ENCODE data around the gene TEX36. TPM values are rescaled to one million over a fixed set of nuclear protein-coding genes. Genes with fewer than 3 reads are reported as not detected.
"Not testable (repeated sequence)": the region's sequence is repeated elsewhere in the genome, so short reads cannot be mapped to it uniquely, and the experiment has no call there.

Gene TEX36
- total RNA-seq, 1 donor from 2014 or later: not detected

- no peak for DNase-seq (ENCODE audit: low spot score in 2 of 2, unreplicated experiment in 2 of 2)
- TF ChIP-seq, protein P1, sequence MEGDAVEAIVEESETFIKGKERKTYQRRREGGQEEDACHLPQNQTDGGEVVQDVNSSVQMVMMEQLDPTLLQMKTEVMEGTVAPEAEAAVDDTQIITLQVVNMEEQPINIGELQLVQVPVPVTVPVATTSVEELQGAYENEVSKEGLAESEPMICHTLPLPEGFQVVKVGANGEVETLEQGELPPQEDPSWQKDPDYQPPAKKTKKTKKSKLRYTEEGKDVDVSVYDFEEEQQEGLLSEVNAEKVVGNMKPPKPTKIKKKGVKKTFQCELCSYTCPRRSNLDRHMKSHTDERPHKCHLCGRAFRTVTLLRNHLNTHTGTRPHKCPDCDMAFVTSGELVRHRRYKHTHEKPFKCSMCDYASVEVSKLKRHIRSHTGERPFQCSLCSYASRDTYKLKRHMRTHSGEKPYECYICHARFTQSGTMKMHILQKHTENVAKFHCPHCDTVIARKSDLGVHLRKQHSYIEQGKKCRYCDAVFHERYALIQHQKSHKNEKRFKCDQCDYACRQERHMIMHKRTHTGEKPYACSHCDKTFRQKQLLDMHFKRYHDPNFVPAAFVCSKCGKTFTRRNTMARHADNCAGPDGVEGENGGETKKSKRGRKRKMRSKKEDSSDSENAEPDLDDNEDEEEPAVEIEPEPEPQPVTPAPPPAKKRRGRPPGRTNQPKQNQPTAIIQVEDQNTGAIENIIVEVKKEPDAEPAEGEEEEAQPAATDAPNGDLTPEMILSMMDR (IDR thresholded peaks at IDR 0.05; ENCODE audit: unreplicated experiment): no peak
- Mint-ChIP-seq H3K9me3 (peaks cover 10% of the 10 kb centered on the region), H3K4me3 (no peak overlapping the region), H3K27me3 (ENCODE audit: low read depth) (peaks cover 15% of the 10 kb centered on the region), H3K36me3 (no peaks in the 10 kb centered on the region), H3K27ac (no peak overlapping the region), H3K4me1 (no peaks in the 10 kb centered on the region)
These were observed 62.6 kb downstream of the TEX36 start for GRCh38 chr10:125620401-125620800.

DNA sequence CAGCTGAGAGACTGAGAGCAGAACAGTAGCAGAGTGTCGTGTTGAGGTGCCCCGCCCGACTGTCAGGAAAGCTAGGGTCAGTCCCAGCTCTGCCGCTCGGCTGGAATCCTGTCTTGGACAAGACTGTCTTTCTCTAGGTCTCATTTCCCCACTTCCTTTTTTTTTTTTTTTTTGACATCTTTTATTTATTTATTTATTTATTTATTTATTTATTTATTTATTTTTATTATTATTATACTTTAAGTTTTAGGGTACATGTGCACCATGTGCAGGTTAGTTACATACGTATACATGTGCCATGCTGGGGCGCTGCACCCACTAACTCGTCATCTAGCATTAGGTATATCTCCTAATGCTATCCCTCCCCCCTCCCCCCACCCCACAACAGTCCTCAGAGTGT lies 69.9 kb downstream of the TEX36 start:
- H3K9me3 Mint-ChIP-seq; H3K27ac Mint-ChIP-seq; H3K4me3 Mint-ChIP-seq; H3K4me1 Mint-ChIP-seq; H3K36me3 Mint-ChIP-seq; DNase-seq (ENCODE audit: low spot score in 2 of 2, unreplicated experiment in 2 of 2): not testable (repeated sequence)
- H3K27me3 Mint-ChIP-seq (ENCODE audit: low read depth): peaks cover 19% of the 10 kb centered on the region

GRCh38 chr10:125611756-125612155 lies 71.2 kb downstream of the TEX36 start:
- Mint-ChIP-seq H3K27ac (no peak overlapping the region), H3K36me3 (no peaks in the 10 kb centered on the region), H3K4me1 (no peaks in the 10 kb centered on the region), H3K9me3 (no peaks in the 10 kb centered on the region), H3K27me3 (ENCODE audit: low read depth) (peaks cover 25% of the 10 kb centered on the region), H3K4me3 (no peak overlapping the region)
- DNase-seq (ENCODE audit: low spot score in 2 of 2, unreplicated experiment in 2 of 2): no peak
- TF ChIP-seq, protein P1 (IDR thresholded peaks at IDR 0.05; ENCODE audit: unreplicated experiment): no peak

GRCh38 chr10:125611216-125611615 lies 71.7 kb downstream of the TEX36 start:
- no peak for DNase-seq (ENCODE audit: low spot score in 2 of 2, unreplicated experiment in 2 of 2)
- Mint-ChIP-seq H3K27me3 (ENCODE audit: low read depth) (peaks cover 29% of the 10 kb centered on the region), H3K27ac (no peak overlapping the region), H3K4me3 (no peak overlapping the region), H3K4me1 (no peaks in the 10 kb centered on the region), H3K9me3 (no peaks in the 10 kb centered on the region), H3K36me3 (no peaks in the 10 kb centered on the region)
- TF ChIP-seq, protein P1 (IDR thresholded peaks at IDR 0.05; ENCODE audit: unreplicated experiment): no peak

DNA sequence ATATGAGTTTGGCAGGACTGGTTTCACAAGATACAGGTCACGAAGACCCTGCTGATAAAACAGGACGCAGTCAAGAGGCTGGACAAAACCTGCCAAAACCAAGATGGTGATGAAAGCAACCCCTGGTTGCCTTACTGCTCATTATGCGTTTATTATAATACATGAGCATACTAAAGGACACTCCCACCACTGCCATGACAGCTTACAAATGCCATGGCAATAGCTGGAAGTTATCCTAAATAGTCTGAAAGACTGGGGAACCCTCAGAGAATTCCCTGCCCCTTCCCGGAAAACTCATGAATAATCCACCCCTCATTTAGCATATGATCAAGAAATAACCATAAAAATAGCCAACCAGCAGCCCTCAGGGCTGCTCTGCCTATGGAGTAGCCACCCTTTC lies 73.1 kb downstream of the TEX36 start:
- H3K27ac Mint-ChIP-seq: no peak overlapping the region
- no peak for DNase-seq (ENCODE audit: low spot score in 2 of 2, unreplicated experiment in 2 of 2)
- H3K27me3 Mint-ChIP-seq (ENCODE audit: low read depth): peaks cover 34% of the 10 kb centered on the region
- no peaks in the 10 kb centered on the region for H3K4me1 Mint-ChIP-seq
- TF ChIP-seq, protein P1 (IDR thresholded peaks at IDR 0.05; ENCODE audit: unreplicated experiment): no peak
- H3K36me3 Mint-ChIP-seq: no peaks in the 10 kb centered on the region
- no peaks in the 10 kb centered on the region for H3K9me3 Mint-ChIP-seq
- H3K4me3 Mint-ChIP-seq: no peak overlapping the region

- H3K4me3 Mint-ChIP-seq: no peak overlapping the region
- H3K27me3 Mint-ChIP-seq (ENCODE audit: low read depth): peaks cover 38% of the 10 kb centered on the region
- H3K4me1 Mint-ChIP-seq: no peaks in the 10 kb centered on the region
- TF ChIP-seq, protein P1 (IDR thresholded peaks at IDR 0.05; ENCODE audit: unreplicated experiment): no peak
- no peak overlapping the region for H3K27ac Mint-ChIP-seq
- H3K9me3 Mint-ChIP-seq: no peaks in the 10 kb centered on the region
- H3K36me3 Mint-ChIP-seq: no peaks in the 10 kb centered on the region
- DNase-seq (ENCODE audit: low spot score in 2 of 2, unreplicated experiment in 2 of 2): no peak
These were observed 74.5 kb downstream of the TEX36 start for GRCh38 chr10:125608474-125608873.

Measured in mesothelial cell of epicardium (in vitro differentiated cells).